ENCODE data around the gene TMEM198. TPM values are rescaled to one million over a fixed set of nuclear protein-coding genes. Genes with fewer than 3 reads are reported as not detected.

Gene TMEM198
- total RNA-seq, 1 donor from 2014 or later, result 3.4 TPM

DNA sequence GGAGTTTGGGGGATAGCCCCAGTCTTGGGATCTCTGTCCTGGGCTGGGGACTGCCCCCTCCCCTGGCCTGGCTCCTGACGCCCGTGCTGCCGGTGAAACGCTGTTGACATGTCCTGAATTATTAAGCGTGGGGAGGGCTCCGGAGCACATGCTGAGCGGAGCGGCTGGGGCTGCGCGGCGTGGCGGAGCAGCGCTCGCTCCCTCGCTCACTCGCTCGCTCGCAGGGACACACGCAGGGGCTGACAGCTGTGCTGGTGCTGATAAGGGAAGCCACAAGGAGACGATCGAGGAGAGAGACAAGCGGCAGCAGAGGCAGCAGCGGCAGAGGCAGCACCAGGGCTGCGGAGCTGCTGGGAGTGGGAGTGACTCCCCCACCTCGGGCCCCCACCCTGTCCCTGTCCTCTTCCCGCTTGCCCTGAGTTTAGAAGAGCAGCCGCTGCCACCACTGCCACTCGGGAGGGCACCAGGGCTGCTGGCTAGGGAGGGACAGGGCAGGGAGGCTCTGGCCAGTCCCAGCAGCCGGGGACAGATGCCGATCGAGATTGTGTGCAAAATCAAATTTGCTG lies 29.5 kb upstream of the TMEM198 start, which contains the start of gene ASIC4:
Gene ASIC4 (plus strand): TSS at position 287 of the 566 bp plus-strand sequence. CDS start 243 bp downstream, at position 530.
- intact Hi-C loops (cut with micrococcal nuclease), result no loop called here
- no peak for DNase-seq
- Mint-ChIP-seq H3K4me1 (peaks cover 12% of the 10 kb centered on the region), H3K9me3 (no peaks in the 10 kb centered on the region), H3K27ac (no peak within 1 kb of the TSS), H3K27me3 (peaks cover 68% of the 10 kb centered on the region), H3K36me3 (ENCODE audit: low read depth) (no peaks in the 10 kb centered on the region), H3K4me3 (no peak within 1 kb of the TSS)

DNA sequence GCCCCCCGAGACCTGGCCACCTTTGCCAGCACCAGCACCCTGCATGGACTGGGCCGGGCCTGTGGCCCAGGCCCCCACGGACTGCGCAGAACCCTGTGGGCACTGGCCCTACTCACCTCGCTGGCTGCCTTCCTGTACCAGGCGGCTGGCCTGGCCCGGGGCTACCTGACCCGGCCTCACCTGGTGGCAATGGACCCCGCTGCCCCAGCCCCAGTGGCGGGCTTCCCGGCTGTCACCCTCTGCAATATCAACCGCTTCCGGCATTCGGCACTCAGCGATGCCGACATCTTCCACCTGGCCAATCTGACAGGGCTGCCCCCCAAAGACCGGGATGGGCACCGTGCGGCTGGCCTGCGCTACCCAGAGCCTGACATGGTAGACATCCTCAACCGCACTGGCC lies 29.0 kb upstream of the TMEM198 start:
- H3K27me3 Mint-ChIP-seq, result peaks cover 66% of the 10 kb centered on the region
- no peaks in the 10 kb centered on the region for H3K9me3 Mint-ChIP-seq
- intact Hi-C loops (cut with micrococcal nuclease), result no loop called here
- no peak overlapping the region for H3K27ac Mint-ChIP-seq
- H3K36me3 Mint-ChIP-seq (ENCODE audit: low read depth), result no peaks in the 10 kb centered on the region
- no peak overlapping the region for H3K4me3 Mint-ChIP-seq
- DNase-seq, result no peak
- peaks cover 8% of the 10 kb centered on the region for H3K4me1 Mint-ChIP-seq

DNA sequence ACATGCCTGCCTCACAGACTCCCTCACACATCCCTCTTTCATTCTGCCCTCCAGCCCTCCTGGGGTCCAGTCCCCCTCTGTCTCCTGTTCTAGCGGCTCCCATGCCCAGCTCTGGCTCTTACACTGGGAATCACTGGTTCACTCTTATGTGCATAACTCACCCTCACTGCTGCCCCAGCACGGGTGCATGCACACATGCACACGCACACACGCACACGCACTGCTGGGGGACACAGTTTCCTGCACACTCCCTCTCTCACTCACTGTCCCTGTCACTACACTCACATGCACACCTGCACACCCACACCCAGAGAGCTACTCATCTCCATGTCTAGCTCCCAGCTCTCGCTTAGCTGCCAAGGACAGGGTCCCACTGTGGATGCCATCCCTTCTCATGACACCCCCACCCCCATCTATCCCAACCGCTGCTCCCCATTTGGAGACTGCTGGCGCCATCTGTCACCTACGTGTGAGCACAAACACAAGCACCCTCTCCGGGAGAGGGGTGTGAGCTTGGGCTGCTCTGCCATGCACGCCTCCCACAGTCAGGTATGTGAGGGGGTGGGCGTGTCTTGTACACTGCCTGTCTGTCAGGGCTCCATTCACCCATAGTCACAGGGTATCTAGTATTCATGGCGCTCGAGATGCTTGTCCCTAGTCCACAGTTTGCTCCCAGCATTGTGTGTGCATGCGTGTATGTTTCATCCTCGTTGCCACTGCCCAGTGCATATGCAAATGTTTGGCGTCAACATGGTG lies 27.8 kb upstream of the TMEM198 start:
- Mint-ChIP-seq H3K4me3 (no peak overlapping the region), H3K4me1 (peaks cover 2% of the 10 kb centered on the region), H3K9me3 (no peaks in the 10 kb centered on the region), H3K36me3 (ENCODE audit: low read depth) (no peaks in the 10 kb centered on the region), H3K27ac (no peak overlapping the region), H3K27me3 (peaks cover 62% of the 10 kb centered on the region)
- no peak for DNase-seq
- intact Hi-C loops (cut with micrococcal nuclease), result no loop called here

DNA sequence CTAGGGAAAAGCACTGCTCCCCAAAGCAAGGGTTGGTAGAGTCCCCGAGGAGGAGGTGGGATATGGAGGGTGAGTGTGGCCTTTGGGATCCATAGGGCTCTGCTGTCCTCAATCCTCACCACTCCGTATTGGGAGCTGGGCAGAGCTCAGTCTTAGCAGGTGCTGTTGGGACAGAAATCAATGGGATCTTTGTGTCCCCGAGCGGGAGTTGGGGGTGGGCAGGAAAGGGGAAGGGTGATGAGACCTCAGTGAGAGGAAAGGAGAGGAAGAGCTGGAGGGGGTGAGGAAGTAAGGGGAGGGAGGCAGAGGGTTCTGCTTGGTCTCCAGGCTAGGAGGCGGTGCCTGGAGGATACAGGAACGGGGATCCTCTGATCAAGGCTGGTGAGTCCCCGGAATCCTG lies 26.9 kb upstream of the TMEM198 start:
- H3K4me3 Mint-ChIP-seq, result no peak overlapping the region

DNA sequence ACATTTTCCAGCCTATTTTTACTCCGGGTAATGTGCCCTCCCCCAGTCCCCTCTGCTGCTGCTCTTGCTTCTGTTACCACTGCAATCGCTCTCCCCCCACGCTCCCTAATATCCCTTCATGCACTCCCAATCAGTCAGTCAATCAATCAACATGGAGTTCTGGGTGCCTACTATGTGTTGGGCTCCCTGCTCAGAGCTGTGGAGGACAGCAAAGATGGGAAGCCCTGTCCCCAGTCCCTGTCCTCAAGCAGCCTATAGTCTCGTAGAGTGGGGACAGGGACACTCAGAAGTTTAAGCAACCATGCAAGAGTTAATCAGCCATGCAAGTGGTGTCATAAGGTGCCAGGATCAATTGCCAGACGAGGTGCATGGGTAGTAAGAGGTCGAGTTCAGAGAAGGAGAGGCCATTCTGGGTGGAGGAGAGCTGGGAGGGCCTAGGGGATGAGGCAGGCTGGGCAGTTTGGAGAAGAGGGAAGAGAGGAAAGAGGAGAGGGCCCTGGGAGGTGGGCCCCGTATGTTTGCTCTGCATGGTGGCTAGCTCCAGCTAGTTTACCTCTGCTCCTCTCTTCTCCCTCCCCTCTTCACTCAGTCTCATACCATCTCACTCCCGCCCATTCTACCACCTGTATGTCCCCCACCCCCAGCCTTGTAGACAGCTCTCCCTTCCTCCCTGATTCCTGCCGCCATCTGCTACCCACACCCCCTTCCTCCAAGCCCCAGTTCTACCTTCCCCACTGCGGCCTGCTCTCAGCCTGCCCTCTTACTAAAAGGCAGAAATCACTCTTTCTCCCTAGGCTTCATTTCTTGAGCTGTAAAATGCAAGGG lies 25.7 kb upstream of the TMEM198 start:
- intact Hi-C loops (cut with micrococcal nuclease), result no loop called here
- H3K27me3 Mint-ChIP-seq, result peaks cover 58% of the 10 kb centered on the region

More for the DNA sequence above, 26.9 kb upstream of the TMEM198 start:
- DNase-seq, result no peak
- intact Hi-C loops (cut with micrococcal nuclease), result no loop called here
- Mint-ChIP-seq H3K9me3 (no peaks in the 10 kb centered on the region), H3K27me3 (peaks cover 63% of the 10 kb centered on the region), H3K27ac (no peak overlapping the region), H3K36me3 (ENCODE audit: low read depth) (no peaks in the 10 kb centered on the region), H3K4me1 (peaks cover 4% of the 10 kb centered on the region)

DNA sequence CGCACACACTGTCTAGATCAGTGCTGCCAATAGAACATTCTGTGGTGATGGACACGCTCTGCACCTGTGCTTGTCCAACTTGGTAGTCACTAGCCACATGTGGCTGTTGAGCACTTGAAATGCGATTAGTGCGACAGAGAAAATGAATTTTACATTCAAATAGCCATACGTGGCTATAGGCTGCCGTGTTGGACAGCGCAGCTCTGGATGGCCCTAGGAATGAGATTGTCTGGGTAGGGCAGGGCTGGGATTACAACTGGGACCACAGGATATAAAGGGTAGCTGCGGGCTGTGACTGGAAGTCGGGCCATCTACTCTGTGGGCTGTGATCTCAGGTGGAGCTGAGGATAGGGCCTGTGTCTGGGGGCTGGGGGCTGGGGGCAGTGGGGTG lies 24.3 kb upstream of the TMEM198 start:
- Mint-ChIP-seq H3K4me1 (peaks cover 4% of the 10 kb centered on the region), H3K36me3 (ENCODE audit: low read depth) (no peaks in the 10 kb centered on the region), H3K4me3 (no peak overlapping the region), H3K9me3 (no peaks in the 10 kb centered on the region), H3K27me3 (peaks cover 60% of the 10 kb centered on the region), H3K27ac (no peak overlapping the region)
- intact Hi-C loops (cut with micrococcal nuclease), result no loop called here
- no peak for DNase-seq

More for the DNA sequence above, 25.7 kb upstream of the TMEM198 start:
- Mint-ChIP-seq H3K36me3 (ENCODE audit: low read depth) (no peaks in the 10 kb centered on the region), H3K4me1 (peaks cover 6% of the 10 kb centered on the region), H3K27ac (no peak overlapping the region), H3K4me3 (no peak overlapping the region), H3K9me3 (no peaks in the 10 kb centered on the region)
- DNase-seq, result no peak

DNA sequence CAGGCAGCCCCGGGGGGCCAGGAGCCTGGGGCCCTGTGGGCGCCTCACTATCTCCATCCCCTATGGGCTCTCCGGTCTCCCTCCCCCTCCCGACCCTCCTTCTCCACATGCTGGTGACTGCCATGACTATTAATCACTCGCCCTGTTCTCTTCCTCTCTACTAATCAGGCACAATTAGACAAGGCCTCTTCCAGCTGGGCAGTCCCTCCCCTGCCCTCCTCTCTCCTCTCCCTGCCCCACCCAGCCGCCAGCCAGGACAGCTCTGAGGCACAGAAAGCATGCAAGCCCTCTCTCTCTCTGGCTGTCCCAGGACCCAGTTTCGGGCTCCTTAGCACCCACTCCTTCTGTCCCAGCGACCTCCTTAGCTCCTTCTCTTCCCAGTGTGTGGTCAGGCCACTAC lies 23.7 kb upstream of the TMEM198 start:
- DNase-seq, result no peak
- Mint-ChIP-seq H3K4me3 (no peak overlapping the region), H3K4me1 (peaks cover 4% of the 10 kb centered on the region), H3K27me3 (peaks cover 66% of the 10 kb centered on the region), H3K27ac (no peak overlapping the region), H3K36me3 (ENCODE audit: low read depth) (no peaks in the 10 kb centered on the region), H3K9me3 (no peaks in the 10 kb centered on the region)
- intact Hi-C loops (cut with micrococcal nuclease), result no loop called here

DNA sequence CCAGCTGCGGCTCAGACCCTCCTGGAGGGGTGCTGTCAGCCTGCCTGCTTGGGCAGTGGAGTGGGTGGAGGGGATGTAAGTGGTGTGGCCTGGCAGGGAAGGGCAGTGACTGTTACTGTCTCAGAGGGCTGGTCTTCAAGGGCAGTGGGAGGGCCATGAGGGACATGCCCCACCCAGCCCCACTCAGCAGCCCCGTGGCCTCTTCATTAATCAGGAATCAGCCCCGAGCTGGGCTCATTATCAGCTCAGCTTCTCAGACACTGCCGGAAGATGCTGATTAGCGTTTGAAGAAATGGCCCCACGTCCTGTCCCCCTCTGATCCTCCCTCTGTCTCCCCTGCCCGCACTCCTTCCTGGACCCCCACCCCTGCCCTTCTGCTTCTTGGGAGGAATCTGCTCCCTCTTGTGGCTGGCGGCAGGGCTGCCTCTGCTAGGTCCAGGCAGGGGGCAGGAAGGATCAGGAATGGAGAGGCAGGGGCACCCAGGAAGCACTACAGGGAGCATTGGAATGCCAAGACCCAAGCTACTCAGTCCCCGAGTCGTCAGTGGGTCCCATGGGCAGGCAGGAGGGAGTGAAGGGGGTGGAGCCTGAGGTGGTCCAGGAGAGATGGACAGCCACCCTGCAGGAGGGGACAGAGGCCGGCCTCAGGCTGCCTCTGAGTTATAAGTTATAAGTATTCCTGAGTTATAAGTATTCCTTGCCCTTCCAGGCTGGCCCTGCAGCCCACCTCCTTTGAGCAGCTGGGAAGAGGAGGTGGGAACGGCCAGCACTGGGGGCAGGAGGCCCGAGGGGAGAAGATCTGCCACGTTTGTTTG lies 22.6 kb upstream of the TMEM198 start:
- intact Hi-C loops (cut with micrococcal nuclease), result no loop called here
- Mint-ChIP-seq H3K27me3 (peaks cover 68% of the 10 kb centered on the region), H3K36me3 (ENCODE audit: low read depth) (no peaks in the 10 kb centered on the region), H3K27ac (no peak overlapping the region), H3K4me1 (peaks cover 4% of the 10 kb centered on the region), H3K9me3 (no peaks in the 10 kb centered on the region), H3K4me3 (no peak overlapping the region)
- no peak for DNase-seq

DNA sequence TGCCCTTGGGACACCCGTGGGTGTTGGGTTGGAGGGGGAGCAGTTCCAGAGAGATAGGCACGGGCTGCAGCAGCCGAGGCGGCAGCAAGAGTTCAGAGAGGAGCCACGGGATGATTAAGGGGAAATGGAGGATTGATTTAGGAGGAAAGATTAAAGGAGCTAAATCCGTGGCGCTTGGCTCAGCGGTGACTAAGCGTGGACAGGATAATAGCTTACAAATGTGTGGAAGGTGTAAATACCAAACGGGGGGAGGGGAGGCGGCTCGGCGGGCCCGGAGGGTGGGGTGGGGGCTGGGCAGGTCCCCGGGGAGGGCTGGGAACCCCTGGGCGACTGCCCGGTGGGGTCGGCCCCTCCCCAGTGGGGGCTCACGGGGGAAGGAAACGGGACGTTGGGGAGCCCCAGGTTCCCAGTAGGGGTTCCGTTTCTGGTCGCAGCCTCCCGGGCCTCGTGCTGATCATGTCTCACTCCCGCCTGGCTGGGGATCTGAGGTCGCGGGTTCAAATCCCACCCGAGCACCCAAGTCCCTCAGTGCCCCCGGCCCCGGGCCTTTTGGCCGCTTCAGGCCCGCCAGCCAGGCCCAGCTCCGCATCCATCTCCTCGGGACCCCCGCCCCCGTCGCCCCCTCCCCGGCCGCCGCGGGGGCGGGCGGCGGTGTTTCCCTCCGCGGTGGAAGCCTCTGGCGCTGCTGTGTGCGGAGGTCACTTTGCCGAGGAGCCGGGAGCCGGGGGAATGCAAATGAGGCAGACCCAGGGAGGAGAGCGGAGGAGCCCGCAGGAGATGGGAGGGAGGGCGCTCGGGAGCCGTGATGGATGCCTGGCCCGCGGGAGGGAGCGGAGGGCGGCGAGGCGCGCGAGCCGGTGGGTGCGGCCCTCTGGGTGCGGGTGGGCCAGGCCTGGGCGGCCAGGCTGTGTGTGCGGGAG lies 21.5 kb upstream of the TMEM198 start:
- H3K9me3 Mint-ChIP-seq, result no peaks in the 10 kb centered on the region
- H3K36me3 Mint-ChIP-seq (ENCODE audit: low read depth), result no peaks in the 10 kb centered on the region
- peaks cover 4% of the 10 kb centered on the region for H3K4me1 Mint-ChIP-seq
- no peak for DNase-seq
- peaks cover 71% of the 10 kb centered on the region for H3K27me3 Mint-ChIP-seq
- H3K27ac Mint-ChIP-seq, result no peak overlapping the region
- intact Hi-C loops (cut with micrococcal nuclease), result no loop called here
- no peak overlapping the region for H3K4me3 Mint-ChIP-seq

DNA sequence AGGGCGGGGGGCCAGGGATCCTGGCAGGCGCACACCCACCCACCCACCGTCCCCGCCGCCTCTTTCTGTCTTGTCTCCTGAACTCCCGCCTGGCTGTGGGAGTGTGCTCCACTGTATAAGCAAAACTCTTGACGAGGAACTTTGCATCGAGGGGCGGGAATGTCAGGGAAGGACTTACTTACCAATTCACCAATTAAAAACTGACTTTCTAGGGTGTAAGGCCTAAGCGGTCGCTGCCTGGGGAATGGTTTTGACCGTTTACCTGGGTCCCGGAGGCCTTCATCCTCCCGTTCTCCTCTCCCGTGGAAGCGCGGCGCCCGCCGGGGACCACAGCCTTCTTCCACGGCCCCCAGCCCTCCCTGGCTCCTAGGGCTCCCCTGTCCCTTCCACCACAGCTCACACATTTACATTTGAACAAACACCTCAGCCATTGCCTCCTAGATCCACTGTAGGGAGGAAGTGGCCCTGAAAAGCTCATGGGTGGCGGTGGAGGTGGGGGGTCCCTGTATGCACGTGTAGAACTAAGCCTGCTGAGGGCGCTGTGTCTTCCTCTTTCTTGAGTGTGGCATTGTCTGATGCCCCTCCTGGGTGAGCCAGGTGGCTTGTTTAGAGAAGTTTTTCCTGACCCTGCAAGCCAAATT lies 20.7 kb upstream of the TMEM198 start:
- DNase-seq, result no peak
- intact Hi-C loops (cut with micrococcal nuclease), result no loop called here
- no peaks in the 10 kb centered on the region for H3K9me3 Mint-ChIP-seq
- H3K4me3 Mint-ChIP-seq, result no peak overlapping the region
- no peaks in the 10 kb centered on the region for H3K36me3 Mint-ChIP-seq (ENCODE audit: low read depth)
- peaks cover 4% of the 10 kb centered on the region for H3K4me1 Mint-ChIP-seq
- peaks cover 73% of the 10 kb centered on the region for H3K27me3 Mint-ChIP-seq
- no peak overlapping the region for H3K27ac Mint-ChIP-seq

DNA sequence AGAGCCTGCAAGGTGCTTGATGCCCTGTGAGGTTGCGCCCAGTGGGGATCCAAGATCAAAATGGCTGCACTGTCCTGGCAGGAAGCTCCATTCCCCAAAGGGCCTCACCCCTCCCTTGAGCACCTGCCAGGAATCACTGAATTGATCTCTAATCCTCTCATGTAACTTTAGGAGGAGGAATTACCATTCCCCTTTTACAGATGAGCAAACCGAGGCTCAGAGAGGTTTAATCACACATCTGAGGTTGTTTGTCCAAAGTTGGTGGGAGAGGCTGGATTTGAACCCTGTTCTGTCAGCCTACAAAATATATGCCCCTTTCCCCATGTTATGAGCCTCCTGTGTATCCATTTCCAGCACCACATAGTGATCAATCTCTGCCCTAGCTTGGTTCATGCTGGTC lies 19.0 kb upstream of the TMEM198 start:
- intact Hi-C loops (cut with micrococcal nuclease), result no loop called here
- Mint-ChIP-seq H3K9me3 (no peaks in the 10 kb centered on the region), H3K4me1 (peaks cover 4% of the 10 kb centered on the region), H3K4me3 (no peak overlapping the region), H3K36me3 (ENCODE audit: low read depth) (no peaks in the 10 kb centered on the region), H3K27me3 (peaks cover 80% of the 10 kb centered on the region), H3K27ac (no peak overlapping the region)
- no peak for DNase-seq

DNA sequence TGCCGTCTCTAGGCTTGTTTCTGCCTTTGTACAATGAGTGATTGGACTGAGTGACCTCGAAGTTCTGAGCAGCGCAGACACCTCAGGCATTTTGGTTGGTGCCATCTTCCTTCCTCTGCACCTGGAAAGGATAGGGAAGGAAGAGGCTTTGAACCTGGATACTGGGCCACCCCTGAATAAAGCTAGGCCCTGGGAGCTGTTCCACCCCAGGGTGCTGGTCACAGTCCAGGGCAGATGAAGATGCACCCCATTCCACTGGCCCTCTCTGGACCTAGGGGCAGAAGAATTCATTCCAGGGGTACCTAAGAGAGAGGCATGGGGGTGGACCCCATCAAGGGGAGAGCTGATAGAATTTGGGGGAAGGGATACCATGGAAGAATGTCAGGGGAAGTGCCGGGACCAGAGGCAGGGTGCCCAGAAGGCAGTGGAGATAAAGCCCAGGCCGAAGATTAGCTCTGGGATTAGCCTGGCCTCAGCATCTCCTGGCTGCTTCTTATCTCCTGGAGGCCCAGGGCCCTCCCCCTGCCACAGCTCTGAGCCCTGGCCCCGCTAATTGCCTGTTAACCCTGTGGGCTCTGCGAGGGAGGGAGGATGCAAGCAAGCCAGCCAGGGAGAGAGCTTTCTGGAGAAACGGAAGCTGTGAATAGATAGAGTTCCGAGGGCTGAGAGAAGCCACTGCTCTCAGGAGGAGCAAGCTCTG lies 18.1 kb upstream of the TMEM198 start:
- no peak overlapping the region for H3K27ac Mint-ChIP-seq
- no peak overlapping the region for H3K4me3 Mint-ChIP-seq
- H3K27me3 Mint-ChIP-seq, result peaks cover 81% of the 10 kb centered on the region
- no peaks in the 10 kb centered on the region for H3K36me3 Mint-ChIP-seq (ENCODE audit: low read depth)
- H3K4me1 Mint-ChIP-seq, result peaks cover 8% of the 10 kb centered on the region
- H3K9me3 Mint-ChIP-seq, result no peaks in the 10 kb centered on the region
- intact Hi-C loops (cut with micrococcal nuclease), result no loop called here
- no peak for DNase-seq

Data from activated CD4-positive, alpha-beta T cell treated with anti-CD3 and anti-CD28 coated beads, Interleukin-2, amount 10 ng/mL, durations not matched to agents 24 days and 14 days (primary cell).